GM23338 (cell line): ENCODE results near the gene PIM1. TPM values are rescaled to one million over a fixed set of nuclear protein-coding genes. Genes with fewer than 3 reads are reported as not detected.
A peak's percentile ranks its signal among the peaks of the same experiment; 100 is the strongest.

Experiments
- ATAC-seq: fragments of 200-7000 bp; cut with Tn5 transposase; 3 replicates; pipeline ENCODE4 v1.9.1; 2020
- DNase-seq: peaks from one replicate; pipeline ENCODE4 v3.0.0-alpha.2; 2015; ENCODE audit warnings: low spot score
- H2AFZ ChIP-seq: fragments of 200-600 bp; sonication (generic); 2 replicates; pipeline ENCODE4 v1.8.0; 2016; ENCODE audit warnings: antibody characterized with exemption, mild to moderate bottlenecking, moderate library complexity
- H3F3A ChIP-seq: fragments of 200-600 bp; sonication (generic); replicated peaks from 2 replicates; pipeline ENCODE4 v1.8.0; 2017; ENCODE audit warnings: antibody characterized with exemption, mixed run types, low read depth
- H3K27ac ChIP-seq: fragments of 200-600 bp; sonication (generic); 2 replicates; pipeline ENCODE4 v1.6.1; 2016; ENCODE audit warnings: low read depth
- H3K27me3 ChIP-seq: fragments of 200-600 bp; sonication (generic); 2 replicates; pipeline ENCODE4 v1.8.0; 2016; ENCODE audit warnings: mild to moderate bottlenecking, mixed run types, moderate library complexity; ENCODE audit not compliant: insufficient read depth
- H3K36me3 ChIP-seq: fragments of 200-600 bp; sonication (generic); 2 replicates; pipeline ENCODE4 v1.8.0; 2016; ENCODE audit warnings: mild to moderate bottlenecking; ENCODE audit not compliant: insufficient read depth
- H3K4me1 ChIP-seq: fragments of 200-600 bp; sonication (generic); 2 replicates; pipeline ENCODE4 v1.8.0; 2016; ENCODE audit warnings: mild to moderate bottlenecking, moderate library complexity; ENCODE audit not compliant: insufficient read depth
- H3K4me2 ChIP-seq: fragments of 200-600 bp; sonication (generic); 2 replicates; pipeline ENCODE4 v1.7.1; 2017; ENCODE audit warnings: mixed run types
- H3K4me3 ChIP-seq: fragments of 200-600 bp; sonication (generic); 2 replicates; pipeline ENCODE4 v1.6.1; 2016; ENCODE audit warnings: mixed run types
- H3K79me2 ChIP-seq: fragments of 200-600 bp; sonication (generic); replicated peaks from 2 replicates; pipeline ENCODE4 v1.8.0; 2017; ENCODE audit warnings: mild to moderate bottlenecking; ENCODE audit not compliant: insufficient read depth
- H3K9me2 ChIP-seq: fragments of 200-600 bp; sonication (generic); 2 replicates; pipeline ENCODE4 v1.8.0; 2017; ENCODE audit not compliant: insufficient read depth
- H4K20me1 ChIP-seq: fragments of 200-600 bp; sonication (generic); replicated peaks from 2 replicates; pipeline ENCODE4 v1.8.0; 2017; ENCODE audit warnings: mild to moderate bottlenecking; ENCODE audit not compliant: insufficient read depth
- H3K27ac Mint-ChIP-seq: 2 replicates; pipeline ENCODE4 v1.8.0; 2020; ENCODE audit warnings: inconsistent platforms, mild to moderate bottlenecking, moderate library complexity, mixed read lengths
- H3K27me3 Mint-ChIP-seq: 3 replicates; pipeline ENCODE4 v1.8.0; 2022; ENCODE audit warnings: low read depth, mild to moderate bottlenecking, moderate library complexity, mixed read lengths, inconsistent platforms; ENCODE audit not compliant: insufficient read depth, poor library complexity
- H3K36me3 Mint-ChIP-seq: 3 replicates; pipeline ENCODE4 v1.8.0; 2021; ENCODE audit warnings: low read depth, mild to moderate bottlenecking, inconsistent platforms, moderate library complexity, mixed read lengths
- H3K4me1 Mint-ChIP-seq: 3 replicates; pipeline ENCODE4 v1.8.0; 2020; ENCODE audit warnings: mild to moderate bottlenecking, inconsistent platforms, mixed read lengths
- H3K4me3 Mint-ChIP-seq: 3 replicates; pipeline ENCODE4 v1.8.0; 2021; ENCODE audit warnings: moderate library complexity, mild to moderate bottlenecking, inconsistent platforms, mixed read lengths
- H3K9me3 Mint-ChIP-seq: 3 replicates; pipeline ENCODE4 v1.8.0; 2020; ENCODE audit warnings: moderate library complexity, mild to moderate bottlenecking, inconsistent platforms, mixed read lengths
- CREB1 ChIP-seq: fragments of 250-450 bp; sonication (Bioruptor Pico); IDR thresholded peaks from 2 replicates; pipeline ENCODE4 v1.5.0; 2020; ENCODE audit warnings: low read depth, mild to moderate bottlenecking, moderate library complexity
- CTCF ChIP-seq, 2 experiments: fragments of 200-600 bp in 1 of 2; sonication (generic) in 1 of 2; conservative IDR thresholded peaks; 2 replicates each; pipeline versions ENCODE4 v1.5.1 to v1.6.1; 2016 to 2017; ENCODE audit warnings: antibody characterized with exemption in 2 of 2, low read depth in 2 of 2, mild to moderate bottlenecking in 2 of 2, moderate library complexity in 1 of 2
- ETS1 ChIP-seq: IDR thresholded peaks from 2 replicates; pipeline ENCODE4 v1.6.1; 2016; ENCODE audit warnings: antibody characterized with exemption
- EZH2 ChIP-seq: fragments of 200-600 bp; sonication (generic); IDR thresholded peaks from one replicate; pipeline ENCODE4 v1.8.0; 2017; ENCODE audit warnings: antibody characterized with exemption, mild to moderate bottlenecking, low read depth; ENCODE audit not compliant: unreplicated experiment
- EZH2phosphoT487 ChIP-seq: fragments of 200-600 bp; sonication (generic); IDR thresholded peaks from one replicate; pipeline ENCODE4 v1.8.1; 2018; ENCODE audit warnings: antibody characterized with exemption; ENCODE audit not compliant: unreplicated experiment
- JUNB ChIP-seq: IDR thresholded peaks from one replicate; pipeline ENCODE4 v1.6.1; 2016; ENCODE audit warnings: antibody characterized with exemption; ENCODE audit not compliant: unreplicated experiment
- NANOG ChIP-seq: IDR thresholded peaks from 2 replicates; pipeline ENCODE4 v1.6.1; 2016; ENCODE audit warnings: antibody characterized with exemption, borderline replicate concordance
- POLR2AphosphoS5 ChIP-seq: IDR thresholded peaks from 2 replicates; pipeline ENCODE4 v1.6.1; 2016; ENCODE audit warnings: antibody characterized with exemption, low read depth
- REST ChIP-seq: IDR thresholded peaks from one replicate; pipeline ENCODE4 v1.6.1; 2018; ENCODE audit warnings: antibody characterized with exemption; ENCODE audit not compliant: unreplicated experiment
- STAT1 ChIP-seq: IDR thresholded peaks from one replicate; pipeline ENCODE4 v1.6.1; 2016; ENCODE audit warnings: antibody characterized with exemption; ENCODE audit not compliant: unreplicated experiment
- ZNF114 ChIP-seq: fragments of 250-450 bp; sonication (Bioruptor Pico); IDR thresholded peaks from 2 replicates; pipeline ENCODE4 v1.5.0; 2020; ENCODE audit warnings: mild to moderate bottlenecking, moderate library complexity
- ZNF331 ChIP-seq: fragments of 250-450 bp; sonication (Bioruptor Pico); IDR thresholded peaks from 2 replicates; pipeline ENCODE4 v1.5.0; 2020; ENCODE audit warnings: low read depth, mild to moderate bottlenecking, moderate library complexity
- ZNF462 ChIP-seq: fragments of 250-450 bp; sonication (Bioruptor Pico); IDR thresholded peaks from 2 replicates; pipeline ENCODE4 v1.5.0; 2020; ENCODE audit warnings: mild to moderate bottlenecking, moderate library complexity
- polyA plus RNA-seq: library from polyadenylated mRNA; unstranded; fragments of >200 nt; fragmentation: Nextera tagmentation; extraction: Ambion mirVana; gene quantifications from 2 replicates; pipeline ENCODE4 v1.2.1, GENCODE V29; 2016
- total RNA-seq: library from RNA; depleted of rRNA; stranded (reverse); fragments of >200 nt; shearing (Covaris generic); gene quantifications from 2 replicates; pipeline ENCODE4 v1.2.3, GENCODE V29; 2014

PIM1 gene
- total and polyA plus RNA-seq, 2 experiments from 2014 or later, result 46.0 to 74.2 TPM

GRCh38 chr6:37138856-37139229 lies 31.1 kb upstream of the PIM1 start:
- peaks cover 40% of the 10 kb centered on the region for H3K36me3 Mint-ChIP-seq
- no peak for ATAC-seq
- peaks cover 6% of the 10 kb centered on the region for H3K9me3 Mint-ChIP-seq
- H3F3A ChIP-seq, result peaks cover 5% of the 10 kb centered on the region; the same call in 1 of the 2 replicates
- H3K9me2 ChIP-seq, result no peaks in the 10 kb centered on the region
- peak overlapping the region; percentile 99 for H3K27ac Mint-ChIP-seq
- H3K4me1 ChIP-seq, result peaks cover 55% of the 10 kb centered on the region
- H3K4me1 Mint-ChIP-seq, result peaks cover 71% of the 10 kb centered on the region
- no peak overlapping the region for H2AFZ ChIP-seq
- peak overlapping the region; percentile 94; the same call in 1 of the 3 replicates for H3K4me3 Mint-ChIP-seq
- H3K36me3 ChIP-seq, result no peaks in the 10 kb centered on the region; the same call in 1 of the 2 replicates
- TF ChIP-seq CTCF (conservative IDR thresholded peaks at IDR 0.05; ENCODE audit: low read depth in 2 of 2), result no peak
- TF ChIP-seq STAT1, result no peak
- TF ChIP-seq POLR2AphosphoS5, result no peak
- TF ChIP-seq ZNF114, result no peak
- TF ChIP-seq ZNF331 (CRISPR knock-in tag), result no peak
- TF ChIP-seq ZNF462 (CRISPR knock-in tag), result no peak
- TF ChIP-seq EZH2phosphoT487, result no peak
- TF ChIP-seq ETS1, result no peak
- no peak for TF ChIP-seq JUNB
- TF ChIP-seq CREB1, result no peak
- no peak for TF ChIP-seq EZH2
- no peak for TF ChIP-seq NANOG
- TF ChIP-seq REST, result no peak
- H3K4me3 ChIP-seq, result peak overlapping the region; percentile 12; the same call in 1 of the 2 replicates
- peaks cover 14% of the 10 kb centered on the region for H3K27me3 Mint-ChIP-seq
- H3K27ac ChIP-seq, result peak overlapping the region; percentile 100
- no peak for DNase-seq
- H3K79me2 ChIP-seq, result peaks cover 43% of the 10 kb centered on the region
- no peaks in the 10 kb centered on the region for H4K20me1 ChIP-seq
- H3K27me3 ChIP-seq, result no peaks in the 10 kb centered on the region
- H3K4me2 ChIP-seq, result peak overlapping the region; percentile 69
